ENCODE measurements around the gene ZNF557. TPM values are rescaled to one million over a fixed set of nuclear protein-coding genes. Genes with fewer than 3 reads are reported as not detected.
A peak's percentile ranks its signal among the peaks of the same experiment; 100 is the strongest.
"Not testable (repeated sequence)": the region's sequence is repeated elsewhere in the genome, so short reads cannot be mapped to it uniquely, and the experiment has no call there.

The ZNF557 gene
- total RNA-seq (2021): 12.5 and 14.1 TPM in 2 replicates
- Bru-seq, nascent RNA: percentile 74 among the genes with signal in this experiment
- BruChase-seq, experiment 1, labeled RNA remaining after a 2-hour chase: percentile 75 among the genes with signal in this experiment
- percentile 72 among the genes with signal in this experiment for BruChase-seq, experiment 2, labeled RNA remaining after a 6-hour chase
- long read RNA-seq, partial matches to known transcripts: 0 of 2 reads
- long read RNA-seq, other reads (novel, unspliced or antisense): 0 of 2 reads

DNA sequence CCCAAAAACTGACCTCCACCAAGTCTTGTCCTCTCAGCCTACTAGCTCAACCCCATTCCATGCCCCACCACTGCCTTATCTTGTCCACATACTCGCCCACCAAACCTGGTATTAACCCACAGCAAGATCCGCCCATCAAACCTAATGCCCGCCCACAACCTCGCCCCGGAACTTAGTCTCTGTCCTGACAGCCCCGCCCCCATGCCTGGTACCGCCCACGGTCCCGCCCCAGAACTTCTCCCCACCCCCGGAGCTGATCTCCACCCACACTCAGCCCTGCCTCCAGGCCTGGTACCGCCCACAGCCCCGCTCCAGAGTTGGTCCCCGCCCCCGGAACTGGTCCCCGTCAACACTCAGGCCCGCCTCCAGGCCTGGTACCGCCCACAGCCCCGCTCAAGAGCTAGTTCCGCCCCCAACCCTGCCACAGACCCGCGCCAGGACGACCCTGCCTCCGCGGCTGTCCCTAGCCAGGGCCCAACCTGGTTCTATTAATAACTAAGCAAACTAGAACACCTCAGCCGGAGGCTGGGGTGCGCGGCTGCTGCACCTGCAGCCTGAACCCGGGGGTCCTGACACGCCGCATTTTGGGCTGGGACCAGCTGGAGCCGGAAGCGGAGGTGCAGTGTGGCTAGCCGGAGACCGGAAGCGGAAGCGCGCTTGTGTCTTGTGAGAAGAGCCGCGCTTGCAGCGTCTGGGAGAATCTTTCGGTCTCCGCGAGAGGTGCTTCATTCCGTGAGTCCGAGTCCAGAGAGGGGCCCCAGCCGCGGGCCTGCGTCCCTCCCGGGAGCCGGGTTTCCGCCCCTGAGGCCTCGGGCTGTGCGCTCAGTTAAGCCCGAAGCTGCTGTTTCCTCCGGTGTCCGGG is at the start of gene ZNF557:
ZNF557 (plus strand) TSS at position 662 of the 862 bp plus-strand sequence. CDS start 5,372 bp downstream, outside the sequence.
- no peaks in the 10 kb centered on the region for H3K9me3 ChIP-seq (ENCODE audit: low read depth, low read length, poor library complexity, severe bottlenecking)
- TF ChIP-seq EZH2 (IDR thresholded peaks at IDR 0.05; ENCODE audit: borderline replicate concordance, low read depth, low read length, poor library complexity, severe bottlenecking) (no peak), CTCF (conservative IDR thresholded peaks at IDR 0.05; ENCODE audit: low read depth, low read length) (no peak)
- CTCF ChIA-PET: interaction anchor here (0.6 to 0.7 kb wide), 4 partner anchors 170 to 520 kb away, joined by 3 to 6 read pairs (median 4); no protein-coding TSS in a partner anchor
- H3K4me1 ChIP-seq (ENCODE audit: insufficient read depth, low read length, poor library complexity, severe bottlenecking): no peaks in the 10 kb centered on the region
- POLR2A ChIA-PET (ENCODE audit: low non-redundant PET): interaction anchor here (0.5 to 0.7 kb wide), 2 partner anchors 33 to 89 kb away, joined by 3 to 7 read pairs; no protein-coding TSS in a partner anchor
- DNase-seq (ENCODE audit: low spot score): peak; percentile 98
- H3K4me3 ChIP-seq (ENCODE audit: low read depth, low read length, poor library complexity, severe bottlenecking): peak within 1 kb of the TSS; percentile 77
- peaks cover 27% of the 10 kb centered on the region for H3K36me3 ChIP-seq (ENCODE audit: insufficient read depth, low read length, poor library complexity, severe bottlenecking)
- peak within 1 kb of the TSS; percentile 83 for H3K27ac ChIP-seq (ENCODE audit: low read depth, low read length, poor library complexity, severe bottlenecking)
- intact Hi-C loops (cut with micrococcal nuclease; ENCODE audit: unreplicated experiment): no loop called here
- BruUV-seq (replicated peaks): no TSS peak
- H3K27me3 ChIP-seq (replicated peaks; ENCODE audit: insufficient read depth, low read depth, low read length, poor library complexity): no peaks in the 10 kb centered on the region

- POLR2A ChIA-PET (ENCODE audit: low non-redundant PET); CTCF ChIA-PET; BruUV-seq (replicated peaks); intact Hi-C loops (cut with micrococcal nuclease; ENCODE audit: unreplicated experiment); H3K9me3 ChIP-seq (ENCODE audit: low read depth, low read length, poor library complexity, severe bottlenecking); H3K27me3 ChIP-seq (replicated peaks; ENCODE audit: insufficient read depth, low read depth, low read length, poor library complexity); DNase-seq (ENCODE audit: low spot score); H3K27ac ChIP-seq (ENCODE audit: low read depth, low read length, poor library complexity, severe bottlenecking); H3K4me3 ChIP-seq (ENCODE audit: low read depth, low read length, poor library complexity, severe bottlenecking); H3K36me3 ChIP-seq (ENCODE audit: insufficient read depth, low read length, poor library complexity, severe bottlenecking); H3K4me1 ChIP-seq (ENCODE audit: insufficient read depth, low read length, poor library complexity, severe bottlenecking): not testable (repeated sequence)
These were observed 48.2 kb upstream of the ZNF557 start, which contains the start of gene MBD3L2B for GRCh38 chr19:7021331-7021730. Gene MBD3L2B (minus strand): TSS chr19:7021431. CDS start chr19:7021397, 34 bp downstream.

DNA sequence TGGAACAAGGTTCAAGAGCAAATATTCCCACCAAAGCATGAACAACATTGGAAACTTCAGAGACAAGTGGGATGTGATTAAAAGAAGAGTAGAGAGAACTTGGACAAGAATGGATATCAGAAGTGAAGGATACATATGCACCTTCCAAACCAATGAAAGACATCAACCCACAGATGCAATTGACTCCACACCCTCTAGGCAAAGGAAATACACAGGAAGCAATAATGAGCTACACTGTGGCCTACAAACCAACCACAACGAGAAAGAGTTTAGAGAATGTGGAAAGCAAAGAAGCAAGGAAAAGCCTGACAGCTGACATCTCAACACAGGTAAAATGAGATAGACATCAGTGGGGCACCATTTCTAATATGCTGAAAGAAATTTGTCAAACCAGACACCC is 40.7 kb upstream of the ZNF557 start:
- H3K4me1 ChIP-seq (ENCODE audit: insufficient read depth, low read length, poor library complexity, severe bottlenecking); DNase-seq (ENCODE audit: low spot score): not testable (repeated sequence)

DNA sequence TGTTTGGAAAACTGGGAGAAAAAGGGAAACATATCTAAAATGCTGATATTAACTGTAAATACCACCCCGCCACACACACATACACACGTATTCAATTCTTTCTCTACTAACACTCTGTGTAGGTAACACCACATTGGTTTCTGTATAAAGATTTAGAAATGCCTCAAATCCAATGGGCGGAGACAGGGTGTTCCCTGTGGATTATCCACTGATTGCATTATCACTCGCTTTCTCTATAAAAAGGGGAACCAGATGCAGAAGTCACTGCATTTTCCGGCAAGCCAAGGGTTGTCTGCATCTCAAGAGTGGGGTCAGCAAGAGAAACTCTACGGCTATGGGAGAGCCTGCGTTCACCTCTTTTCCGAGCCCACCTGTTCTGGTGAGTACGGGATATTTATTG is 39.2 kb upstream of the ZNF557 start, which contains the start of gene MBD3L5:
MBD3L5 (plus strand) TSS at position 301 of the 400 bp plus-strand sequence; CDS start at position 335, 34 bp downstream.
- H3K4me3 ChIP-seq (ENCODE audit: low read depth, low read length, poor library complexity, severe bottlenecking); BruUV-seq (replicated peaks); H3K9me3 ChIP-seq (ENCODE audit: low read depth, low read length, poor library complexity, severe bottlenecking); H3K4me1 ChIP-seq (ENCODE audit: insufficient read depth, low read length, poor library complexity, severe bottlenecking); POLR2A ChIA-PET (ENCODE audit: low non-redundant PET); DNase-seq (ENCODE audit: low spot score); CTCF ChIA-PET; H3K27ac ChIP-seq (ENCODE audit: low read depth, low read length, poor library complexity, severe bottlenecking); H3K36me3 ChIP-seq (ENCODE audit: insufficient read depth, low read length, poor library complexity, severe bottlenecking); H3K27me3 ChIP-seq (replicated peaks; ENCODE audit: insufficient read depth, low read depth, low read length, poor library complexity); intact Hi-C loops (cut with micrococcal nuclease; ENCODE audit: unreplicated experiment): not testable (repeated sequence)

More for the DNA sequence above, 40.7 kb upstream of the ZNF557 start:
- CTCF ChIA-PET; POLR2A ChIA-PET (ENCODE audit: low non-redundant PET); H3K27ac ChIP-seq (ENCODE audit: low read depth, low read length, poor library complexity, severe bottlenecking); H3K36me3 ChIP-seq (ENCODE audit: insufficient read depth, low read length, poor library complexity, severe bottlenecking); H3K4me3 ChIP-seq (ENCODE audit: low read depth, low read length, poor library complexity, severe bottlenecking); intact Hi-C loops (cut with micrococcal nuclease; ENCODE audit: unreplicated experiment); BruUV-seq (replicated peaks); H3K27me3 ChIP-seq (replicated peaks; ENCODE audit: insufficient read depth, low read depth, low read length, poor library complexity); H3K9me3 ChIP-seq (ENCODE audit: low read depth, low read length, poor library complexity, severe bottlenecking): not testable (repeated sequence)

DNA sequence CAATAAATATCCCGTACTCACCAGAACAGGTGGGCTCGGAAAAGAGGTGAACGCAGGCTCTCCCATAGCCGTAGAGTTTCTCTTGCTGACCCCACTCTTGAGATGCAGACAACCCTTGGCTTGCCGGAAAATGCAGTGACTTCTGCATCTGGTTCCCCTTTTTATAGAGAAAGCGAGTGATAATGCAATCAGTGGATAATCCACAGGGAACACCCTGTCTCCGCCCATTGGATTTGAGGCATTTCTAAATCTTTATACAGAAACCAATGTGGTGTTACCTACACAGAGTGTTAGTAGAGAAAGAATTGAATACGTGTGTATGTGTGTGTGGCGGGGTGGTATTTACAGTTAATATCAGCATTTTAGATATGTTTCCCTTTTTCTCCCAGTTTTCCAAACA is 29.4 kb upstream of the ZNF557 start, which contains the start of gene MBD3L4:
MBD3L4 (minus strand) TSS at position 101 of the 400 bp plus-strand sequence; CDS start at position 66, 35 bp downstream.
- H3K27me3 ChIP-seq (replicated peaks; ENCODE audit: insufficient read depth, low read depth, low read length, poor library complexity); H3K36me3 ChIP-seq (ENCODE audit: insufficient read depth, low read length, poor library complexity, severe bottlenecking); CTCF ChIA-PET; H3K4me1 ChIP-seq (ENCODE audit: insufficient read depth, low read length, poor library complexity, severe bottlenecking); POLR2A ChIA-PET (ENCODE audit: low non-redundant PET); intact Hi-C loops (cut with micrococcal nuclease; ENCODE audit: unreplicated experiment); BruUV-seq (replicated peaks); H3K9me3 ChIP-seq (ENCODE audit: low read depth, low read length, poor library complexity, severe bottlenecking); H3K27ac ChIP-seq (ENCODE audit: low read depth, low read length, poor library complexity, severe bottlenecking); DNase-seq (ENCODE audit: low spot score); H3K4me3 ChIP-seq (ENCODE audit: low read depth, low read length, poor library complexity, severe bottlenecking): not testable (repeated sequence)

DNA sequence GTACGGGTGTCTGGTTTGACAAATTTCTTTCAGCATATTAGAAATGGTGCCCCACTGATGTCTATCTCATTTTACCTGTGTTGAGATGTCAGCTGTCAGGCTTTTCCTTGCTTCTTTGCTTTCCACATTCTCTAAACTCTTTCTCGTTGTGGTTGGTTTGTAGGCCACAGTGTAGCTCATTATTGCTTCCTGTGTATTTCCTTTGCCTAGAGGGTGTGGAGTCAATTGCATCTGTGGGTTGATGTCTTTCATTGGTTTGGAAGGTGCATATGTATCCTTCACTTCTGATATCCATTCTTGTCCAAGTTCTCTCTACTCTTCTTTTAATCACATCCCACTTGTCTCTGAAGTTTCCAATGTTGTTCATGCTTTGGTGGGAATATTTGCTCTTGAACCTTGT is 27.9 kb upstream of the ZNF557 start:
- H3K9me3 ChIP-seq (ENCODE audit: low read depth, low read length, poor library complexity, severe bottlenecking); DNase-seq (ENCODE audit: low spot score); POLR2A ChIA-PET (ENCODE audit: low non-redundant PET); H3K36me3 ChIP-seq (ENCODE audit: insufficient read depth, low read length, poor library complexity, severe bottlenecking); H3K27ac ChIP-seq (ENCODE audit: low read depth, low read length, poor library complexity, severe bottlenecking); CTCF ChIA-PET; H3K27me3 ChIP-seq (replicated peaks; ENCODE audit: insufficient read depth, low read depth, low read length, poor library complexity); H3K4me3 ChIP-seq (ENCODE audit: low read depth, low read length, poor library complexity, severe bottlenecking); H3K4me1 ChIP-seq (ENCODE audit: insufficient read depth, low read length, poor library complexity, severe bottlenecking); intact Hi-C loops (cut with micrococcal nuclease; ENCODE audit: unreplicated experiment); BruUV-seq (replicated peaks): not testable (repeated sequence)
